ENCODE measurements around the gene ZNF22. TPM values are rescaled to one million over a fixed set of nuclear protein-coding genes. Genes with fewer than 3 reads are reported as not detected.

The ZNF22 gene
- total and polyA plus RNA-seq, 2 of the 8 experiments (the other 6 are each of a cell fraction or from before 2014, with no cell fraction given), result 18.2 to 45.2 TPM

DNA sequence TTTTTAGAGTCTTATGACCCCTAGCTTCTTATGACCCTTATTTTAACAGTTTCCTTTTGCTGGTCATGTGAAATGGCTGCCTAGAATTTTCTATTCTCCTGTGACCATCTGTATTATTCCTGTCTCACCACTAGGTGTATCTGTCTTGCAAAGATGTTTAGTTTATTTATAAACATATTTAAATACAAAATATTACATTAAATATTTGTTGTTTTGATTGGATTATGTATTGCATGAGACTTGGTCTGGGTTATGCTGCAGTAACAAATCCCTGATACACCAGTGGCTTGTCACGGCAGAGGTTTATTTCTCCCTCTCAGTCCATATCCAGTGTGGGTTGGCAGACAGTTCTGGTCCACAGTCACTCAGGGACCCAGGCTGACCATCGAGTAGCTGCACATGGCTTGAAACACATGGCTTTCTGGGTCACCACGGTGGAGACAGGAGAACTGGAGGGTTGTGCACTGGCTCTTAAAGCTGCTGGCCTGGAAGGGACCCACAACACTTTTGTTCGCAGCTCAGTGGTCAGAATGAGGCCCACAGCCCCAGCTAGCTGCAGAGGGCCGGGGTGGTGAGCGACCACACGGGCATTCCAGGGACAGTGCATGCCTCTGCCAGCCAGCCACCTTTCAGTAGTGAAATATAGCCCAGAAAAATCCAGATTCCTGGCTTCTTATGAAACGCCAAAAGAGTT lies 33.8 kb upstream of the ZNF22 start (continued):
- TF ChIP-seq, protein P1, sequence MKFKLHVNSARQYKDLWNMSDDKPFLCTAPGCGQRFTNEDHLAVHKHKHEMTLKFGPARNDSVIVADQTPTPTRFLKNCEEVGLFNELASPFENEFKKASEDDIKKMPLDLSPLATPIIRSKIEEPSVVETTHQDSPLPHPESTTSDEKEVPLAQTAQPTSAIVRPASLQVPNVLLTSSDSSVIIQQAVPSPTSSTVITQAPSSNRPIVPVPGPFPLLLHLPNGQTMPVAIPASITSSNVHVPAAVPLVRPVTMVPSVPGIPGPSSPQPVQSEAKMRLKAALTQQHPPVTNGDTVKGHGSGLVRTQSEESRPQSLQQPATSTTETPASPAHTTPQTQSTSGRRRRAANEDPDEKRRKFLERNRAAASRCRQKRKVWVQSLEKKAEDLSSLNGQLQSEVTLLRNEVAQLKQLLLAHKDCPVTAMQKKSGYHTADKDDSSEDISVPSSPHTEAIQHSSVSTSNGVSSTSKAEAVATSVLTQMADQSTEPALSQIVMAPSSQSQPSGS (IDR thresholded peaks at IDR 0.05; ENCODE audit: low read length), result no peak
- TF ChIP-seq JUND (IDR thresholded peaks at IDR 0.05; ENCODE audit: low read length) (no peak), NRF1 (IDR thresholded peaks at IDR 0.05; ENCODE audit: low read depth, low read length) (no peak), ASH2L (IDR thresholded peaks at IDR 0.05; ENCODE audit: low read length) (no peak), RFX5 (IDR thresholded peaks at IDR 0.05; ENCODE audit: borderline replicate concordance, low read depth, low read length) (no peak), CEBPB (IDR thresholded peaks at IDR 0.05; ENCODE audit: low read depth, low read length) (no peak), SIX5 (IDR thresholded peaks at IDR 0.05; ENCODE audit: low read depth, low read length) (no peak), SUZ12 (IDR thresholded peaks at IDR 0.05; ENCODE audit: low read length) (no peak)
